LNCaP clone FGC (cell line): ENCODE data around the gene CTDSP2.

Experiments used
- DNase-seq: peaks from one replicate; pipeline ENCODE4 v3.0.0-alpha.2; 2011; ENCODE audit warnings: low read depth
- H3K4me3 ChIP-seq: 2 replicates; pipeline ENCODE4 v1.5.1; 2011; ENCODE audit warnings: mild to moderate bottlenecking, low read depth, low read length, control low read depth
- CTCF ChIP-seq: IDR thresholded peaks from 2 replicates; pipeline ENCODE4 v1.5.1; 2012; ENCODE audit warnings: mild to moderate bottlenecking; ENCODE audit not compliant: control insufficient read depth, insufficient read depth; ENCODE audit errors: extremely low read depth

Gene CTDSP2, protein sequence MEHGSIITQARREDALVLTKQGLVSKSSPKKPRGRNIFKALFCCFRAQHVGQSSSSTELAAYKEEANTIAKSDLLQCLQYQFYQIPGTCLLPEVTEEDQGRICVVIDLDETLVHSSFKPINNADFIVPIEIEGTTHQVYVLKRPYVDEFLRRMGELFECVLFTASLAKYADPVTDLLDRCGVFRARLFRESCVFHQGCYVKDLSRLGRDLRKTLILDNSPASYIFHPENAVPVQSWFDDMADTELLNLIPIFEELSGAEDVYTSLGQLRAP

GRCh38 chr12:57846577-57847319 lies at the start of gene CTDSP2:
TSS of gene CTDSP2 (minus strand) at chr12:57846729. CDS start at chr12:57846435, 294 bp downstream.
- no peak for TF ChIP-seq CTCF
- peak within 1 kb of the TSS; percentile 97 for H3K4me3 ChIP-seq
- DNase-seq, result peak; percentile 93

DNA sequence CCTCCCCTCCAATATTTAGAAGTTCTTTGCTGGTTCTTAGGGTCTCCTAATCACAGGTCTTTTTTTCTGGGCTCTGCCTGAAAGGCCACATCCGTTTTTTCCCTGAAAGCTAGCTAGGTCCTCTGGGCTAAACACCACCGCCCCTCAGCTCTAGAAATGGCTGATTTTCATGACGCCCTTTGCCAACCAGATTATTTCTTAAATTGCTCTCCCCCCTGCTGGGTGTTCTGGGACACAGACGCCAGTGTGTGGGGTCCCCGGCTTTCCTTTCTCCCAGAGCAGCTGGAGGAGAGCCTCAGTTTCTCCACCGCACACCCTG lies 49.5 kb upstream of the CTDSP2 start:
- no peak for TF ChIP-seq CTCF
- peak overlapping the region; percentile 42 for H3K4me3 ChIP-seq
- DNase-seq, result no peak

DNA sequence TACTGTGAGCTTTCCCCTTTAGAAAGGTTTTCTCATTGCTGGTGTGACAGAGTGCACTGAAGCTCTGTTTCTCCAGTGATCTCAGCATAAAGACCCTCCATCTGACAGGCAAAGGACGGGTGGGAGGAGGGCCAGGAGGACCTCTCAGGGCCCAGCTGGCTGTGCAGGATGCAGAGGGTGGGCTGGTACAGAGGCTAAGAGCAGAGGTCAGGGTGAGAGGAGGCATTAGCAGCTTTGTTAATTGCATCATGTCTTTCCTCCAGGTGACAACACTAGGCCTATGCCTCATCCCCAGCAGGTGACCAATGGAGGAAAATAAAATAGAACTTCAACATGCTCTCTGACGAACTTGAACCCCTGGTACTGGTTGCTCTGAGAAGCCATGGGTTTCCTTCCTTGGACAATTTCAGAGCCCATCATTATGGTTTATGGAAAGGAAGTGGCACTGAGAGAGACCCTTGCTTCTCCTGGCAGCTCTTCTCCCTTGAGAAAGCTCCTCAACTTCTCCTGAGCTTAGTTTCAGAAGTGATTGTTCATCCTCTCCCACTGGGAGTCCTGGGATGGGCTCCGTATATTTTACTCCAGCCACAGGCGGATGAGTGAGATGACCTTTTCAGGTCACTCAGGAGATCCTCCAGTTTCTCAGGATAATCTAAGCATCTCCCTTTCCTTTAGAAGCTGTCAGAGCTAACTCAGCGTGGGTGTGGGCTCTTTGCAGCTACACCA lies 49.0 kb upstream of the CTDSP2 start:
- no peak overlapping the region for H3K4me3 ChIP-seq
- no peak for DNase-seq
- no peak for TF ChIP-seq CTCF

DNA sequence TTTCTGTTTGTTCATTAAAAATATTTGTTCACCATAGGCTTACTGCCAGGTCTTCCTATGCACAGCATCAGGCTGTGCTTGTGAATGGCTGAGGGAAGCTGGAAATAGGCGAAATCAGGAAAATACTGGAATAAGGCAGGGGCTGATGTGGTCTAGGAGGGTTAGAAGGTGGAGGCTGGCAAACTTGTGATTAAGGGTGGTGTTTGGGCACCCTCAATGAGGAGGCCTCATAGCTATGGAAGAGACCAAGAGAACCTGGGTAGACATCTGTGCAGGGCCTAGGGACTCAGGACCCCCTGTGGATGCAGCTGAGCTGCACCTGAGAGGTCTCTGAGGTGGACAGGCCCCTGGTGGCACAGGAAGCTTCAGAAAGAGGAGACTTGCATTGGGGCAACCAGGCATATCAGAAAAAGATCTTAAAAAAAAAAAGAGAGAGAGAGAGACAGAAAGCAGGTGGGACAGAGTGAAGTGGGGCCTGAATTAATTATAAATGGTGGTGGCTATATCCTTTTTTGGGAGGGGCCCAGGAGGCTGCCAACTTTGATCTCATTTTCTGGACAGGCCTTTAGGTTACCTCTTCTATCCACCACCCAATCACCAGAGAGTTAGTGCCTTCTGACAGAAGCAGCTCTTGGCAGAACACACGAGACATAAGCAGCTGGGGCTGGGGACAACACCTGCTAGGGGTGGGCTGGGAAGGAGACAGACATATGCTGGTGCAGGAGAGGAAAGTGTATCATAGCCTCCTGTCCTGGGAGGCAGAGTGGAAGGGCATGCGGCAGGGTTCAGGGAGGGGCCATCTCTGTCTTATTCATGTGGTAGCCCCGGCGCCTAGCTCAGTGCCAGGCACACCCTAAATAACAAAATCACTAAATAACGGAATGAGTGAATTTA lies 48.1 kb upstream of the CTDSP2 start:
- H3K4me3 ChIP-seq, result no peak overlapping the region

DNA sequence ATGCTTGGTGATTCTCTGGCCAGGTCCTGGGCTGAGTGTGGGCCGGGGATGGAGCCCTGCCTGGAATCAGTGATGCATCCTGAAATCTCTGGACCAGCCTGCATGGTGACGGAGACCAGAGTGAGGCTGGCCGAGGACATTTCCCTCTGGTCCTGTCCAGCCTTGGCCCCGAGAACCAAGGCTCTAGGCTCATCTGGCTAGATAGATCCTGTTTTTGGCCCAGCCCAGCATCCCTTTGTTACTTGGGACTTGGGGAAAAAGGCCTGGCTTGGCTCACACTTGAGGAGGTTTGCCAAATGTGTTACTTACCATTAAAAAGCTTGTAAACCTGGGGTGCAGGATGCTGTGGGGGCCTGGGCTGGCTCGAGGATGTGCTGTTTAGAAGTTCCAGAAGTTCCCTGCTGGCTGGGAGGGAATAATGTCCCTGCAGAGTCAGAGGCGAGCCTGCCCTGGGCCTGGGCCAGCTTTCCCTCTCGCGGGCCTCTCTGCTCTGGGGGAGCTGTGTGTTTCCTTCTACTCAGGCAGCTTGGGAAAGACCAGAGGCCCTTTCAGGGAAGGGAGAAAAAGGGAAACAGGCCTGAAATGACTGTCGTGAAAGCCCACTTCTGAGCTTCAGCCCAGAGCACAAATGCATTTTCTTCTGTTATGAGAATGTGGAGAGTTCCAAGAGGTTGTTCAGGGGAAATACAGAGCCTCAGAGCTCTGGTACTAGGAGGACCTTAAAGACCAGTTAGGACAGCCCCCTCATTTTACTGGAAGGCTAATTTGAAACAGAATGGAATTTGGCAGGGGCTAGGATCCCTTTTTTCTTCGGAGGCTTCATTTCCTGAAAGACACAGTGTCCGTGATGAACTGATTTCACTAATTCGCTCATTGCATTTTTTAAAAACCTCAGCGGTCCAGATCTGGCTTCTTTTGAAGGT lies 47.2 kb upstream of the CTDSP2 start:
- TF ChIP-seq CTCF, result no peak
- H3K4me3 ChIP-seq, result no peak overlapping the region
- DNase-seq, result no peak

More for the DNA sequence above, 48.1 kb upstream of the CTDSP2 start:
- no peak for DNase-seq
- TF ChIP-seq CTCF, result no peak
